Mucosa of descending colon (tissue), 3 donors: ENCODE data around the gene BCKDK. TPM values are rescaled to one million over a fixed set of nuclear protein-coding genes. Genes with fewer than 3 reads are reported as not detected.

Experiments used
- ATAC-seq: fragments of 200-7000 bp; cut with Tn5 transposase; one replicate; pipeline ENCODE4 v1.9.1; 2020; ENCODE audit warnings: mild to moderate bottlenecking, moderate library complexity
- DNase-seq, 3 donors: peaks; one replicate each; pipeline ENCODE4 v3.0.0-alpha.2; 2020
- H3K36me3 ChIP-seq: fragments of 200-600 bp; one replicate; pipeline ENCODE4 v1.8.0; 2021; ENCODE audit warnings: low read depth, mild to moderate bottlenecking
- H3K4me1 ChIP-seq: fragments of 200-600 bp; one replicate; pipeline ENCODE4 v1.8.0; 2021; ENCODE audit warnings: low read depth, mild to moderate bottlenecking
- H3K4me3 ChIP-seq: fragments of 200-600 bp; one replicate; pipeline ENCODE4 v1.8.0; 2021; ENCODE audit warnings: mild to moderate bottlenecking
- H3K9me3 ChIP-seq: fragments of 200-600 bp; one replicate; pipeline ENCODE4 v1.8.0; 2021; ENCODE audit warnings: mild to moderate bottlenecking
- intact Hi-C, 2 donors: fragments of 100-400 bp; cut with DNase I in 1 of 2; cut with micrococcal nuclease in 1 of 2; formaldehyde crosslinking; loops; one replicate each; pipeline versions ENCODE4 v1.11.0 to v1.11.1; 2022; cut with DNase I, micrococcal nuclease
- total RNA-seq, 3 donors: library from RNA; stranded (reverse); fragmentation: NEBNext Ultra II Directional in 2 of 3; extraction: Animal tissue kit (Norgen Biotek cat#: 25700) in 2 of 3; gene quantifications; one replicate each; pipeline versions ENCODE4 v1.2.1 to v1.2.4, GENCODE V29; 2021 to 2023
- TF ChIP-seq, protein P1 (sequence below): fragments of 200-600 bp; IDR thresholded peaks from one replicate; pipeline ENCODE4 v1.8.0; 2022; ENCODE audit warnings: antibody characterized with exemption, mild to moderate bottlenecking
- donor health status: DM: no; HTN: no; CAD: no; lungs with moderate emphysema.
- donor health status: DM: no; HTN: no; CAD: no.
- donor health status: DM: no; HTN: yes; CAD: no.

Gene BCKDK
- total RNA-seq, 3 donors from 2014 or later = 31.7 to 40.1 (median 36.6) TPM

DNA sequence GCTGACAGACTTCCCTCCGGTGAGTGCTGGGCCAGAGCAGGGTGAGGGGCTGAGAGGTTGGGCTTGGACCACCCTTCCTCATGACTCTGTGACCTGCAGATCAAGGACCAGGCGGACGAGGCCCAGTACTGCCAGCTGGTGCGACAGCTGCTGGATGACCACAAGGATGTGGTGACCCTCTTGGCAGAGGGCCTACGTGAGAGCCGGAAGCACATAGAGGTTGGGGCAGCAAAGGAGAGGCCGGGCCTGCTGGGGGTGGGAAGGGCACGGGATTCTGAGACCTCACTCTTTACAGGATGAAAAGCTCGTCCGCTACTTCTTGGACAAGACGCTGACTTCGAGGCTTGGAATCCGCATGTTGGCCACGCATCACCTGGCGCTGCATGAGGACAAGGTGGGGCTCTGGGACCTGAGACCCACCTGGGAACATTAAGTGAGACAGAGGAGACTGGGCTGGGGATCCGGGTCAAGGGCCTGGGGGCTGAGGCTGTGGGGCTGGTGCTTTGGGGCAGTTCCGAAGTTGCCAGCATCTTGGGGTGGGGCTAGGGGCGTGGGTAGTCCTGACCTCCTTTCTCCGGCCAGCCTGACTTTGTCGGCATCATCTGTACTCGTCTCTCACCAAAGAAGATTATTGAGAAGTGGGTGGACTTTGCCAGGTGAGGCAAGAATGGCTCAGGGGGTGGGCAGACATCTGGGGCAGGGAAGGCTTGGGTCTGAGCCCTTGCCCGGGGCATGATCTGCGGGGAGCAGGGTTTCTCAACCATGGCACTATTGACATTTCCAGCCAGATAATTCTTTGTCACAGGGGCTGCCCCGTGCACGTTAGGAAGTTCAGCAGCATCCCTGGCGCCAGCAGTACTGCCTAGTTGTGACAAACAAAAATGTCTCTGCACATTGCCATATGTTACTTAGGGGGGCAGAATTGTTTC lies 2.2 kb downstream of the BCKDK start:
- Histone ChIP-seq H3K4me3 (no peak overlapping the region), H3K36me3 (no peaks in the 10 kb centered on the region), H3K9me3 (no peaks in the 10 kb centered on the region), H3K4me1 (peaks cover 26% of the 10 kb centered on the region)
- DNase-seq = peak in 1 of 3 donors; percentile 43
- TF ChIP-seq, protein P1, sequence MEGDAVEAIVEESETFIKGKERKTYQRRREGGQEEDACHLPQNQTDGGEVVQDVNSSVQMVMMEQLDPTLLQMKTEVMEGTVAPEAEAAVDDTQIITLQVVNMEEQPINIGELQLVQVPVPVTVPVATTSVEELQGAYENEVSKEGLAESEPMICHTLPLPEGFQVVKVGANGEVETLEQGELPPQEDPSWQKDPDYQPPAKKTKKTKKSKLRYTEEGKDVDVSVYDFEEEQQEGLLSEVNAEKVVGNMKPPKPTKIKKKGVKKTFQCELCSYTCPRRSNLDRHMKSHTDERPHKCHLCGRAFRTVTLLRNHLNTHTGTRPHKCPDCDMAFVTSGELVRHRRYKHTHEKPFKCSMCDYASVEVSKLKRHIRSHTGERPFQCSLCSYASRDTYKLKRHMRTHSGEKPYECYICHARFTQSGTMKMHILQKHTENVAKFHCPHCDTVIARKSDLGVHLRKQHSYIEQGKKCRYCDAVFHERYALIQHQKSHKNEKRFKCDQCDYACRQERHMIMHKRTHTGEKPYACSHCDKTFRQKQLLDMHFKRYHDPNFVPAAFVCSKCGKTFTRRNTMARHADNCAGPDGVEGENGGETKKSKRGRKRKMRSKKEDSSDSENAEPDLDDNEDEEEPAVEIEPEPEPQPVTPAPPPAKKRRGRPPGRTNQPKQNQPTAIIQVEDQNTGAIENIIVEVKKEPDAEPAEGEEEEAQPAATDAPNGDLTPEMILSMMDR = no peak
- no peak for ATAC-seq
- intact Hi-C loops = no loop called here

DNA sequence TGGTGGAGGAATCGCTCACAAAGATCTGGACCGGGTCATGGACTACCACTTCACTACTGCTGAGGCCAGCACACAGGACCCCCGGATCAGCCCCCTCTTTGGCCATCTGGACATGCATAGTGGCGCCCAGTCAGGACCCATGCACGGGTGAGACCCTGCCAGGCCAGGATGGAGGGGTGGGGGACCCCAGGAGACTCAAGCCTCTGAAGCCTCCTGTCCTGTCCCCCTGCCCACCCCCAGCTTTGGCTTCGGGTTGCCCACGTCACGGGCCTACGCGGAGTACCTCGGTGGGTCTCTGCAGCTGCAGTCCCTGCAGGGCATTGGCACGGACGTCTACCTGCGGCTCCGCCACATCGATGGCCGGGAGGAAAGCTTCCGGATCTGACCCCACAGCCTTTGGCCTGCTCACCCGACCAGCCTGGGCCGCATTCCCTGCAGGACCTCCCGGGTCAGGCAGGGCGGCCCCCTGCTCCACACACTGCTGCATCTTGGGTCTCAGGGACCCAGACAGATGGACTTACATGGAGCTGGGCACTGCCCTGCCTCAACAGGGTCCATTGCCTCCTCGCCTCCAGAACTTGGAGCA lies 3.8 kb downstream of the BCKDK start:
- H3K4me1 ChIP-seq = peaks cover 35% of the 10 kb centered on the region
- no peaks in the 10 kb centered on the region for H3K36me3 ChIP-seq
- no peaks in the 10 kb centered on the region for H3K9me3 ChIP-seq
- intact Hi-C loops = no loop called here
- ATAC-seq (no peak), DNase-seq (peak in 1 of 3 donors; percentile 59)
- TF ChIP-seq, protein P1 = no peak
- no peak overlapping the region for H3K4me3 ChIP-seq

DNA sequence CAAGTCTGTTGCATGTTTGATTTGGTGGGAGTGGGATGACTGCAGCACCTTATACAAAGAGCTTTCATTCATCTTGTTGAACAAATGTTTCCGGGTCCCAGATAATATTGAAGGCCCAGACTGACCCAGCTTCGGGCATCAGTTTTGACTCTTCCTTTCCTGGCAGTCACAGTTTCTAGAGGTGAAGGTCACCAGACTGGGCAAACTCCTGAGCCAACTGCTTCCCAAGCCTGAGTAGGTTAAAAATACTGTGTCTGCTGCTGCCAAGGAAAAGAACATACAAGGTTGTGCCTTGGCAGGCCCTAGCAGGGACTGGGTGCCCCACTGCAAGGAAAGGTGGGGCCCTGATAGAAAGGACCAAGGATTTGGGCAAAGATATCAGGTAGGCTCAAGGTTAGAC lies 4.5 kb downstream of the BCKDK start:
- peaks cover 4% of the 10 kb centered on the region for H3K36me3 ChIP-seq
- DNase-seq (no peak), ATAC-seq (no peak)
- intact Hi-C loops = no loop called here
- H3K4me1 ChIP-seq = peaks cover 35% of the 10 kb centered on the region
- H3K4me3 ChIP-seq = no peak overlapping the region
- H3K9me3 ChIP-seq = no peaks in the 10 kb centered on the region
- TF ChIP-seq, protein P1 = no peak

DNA sequence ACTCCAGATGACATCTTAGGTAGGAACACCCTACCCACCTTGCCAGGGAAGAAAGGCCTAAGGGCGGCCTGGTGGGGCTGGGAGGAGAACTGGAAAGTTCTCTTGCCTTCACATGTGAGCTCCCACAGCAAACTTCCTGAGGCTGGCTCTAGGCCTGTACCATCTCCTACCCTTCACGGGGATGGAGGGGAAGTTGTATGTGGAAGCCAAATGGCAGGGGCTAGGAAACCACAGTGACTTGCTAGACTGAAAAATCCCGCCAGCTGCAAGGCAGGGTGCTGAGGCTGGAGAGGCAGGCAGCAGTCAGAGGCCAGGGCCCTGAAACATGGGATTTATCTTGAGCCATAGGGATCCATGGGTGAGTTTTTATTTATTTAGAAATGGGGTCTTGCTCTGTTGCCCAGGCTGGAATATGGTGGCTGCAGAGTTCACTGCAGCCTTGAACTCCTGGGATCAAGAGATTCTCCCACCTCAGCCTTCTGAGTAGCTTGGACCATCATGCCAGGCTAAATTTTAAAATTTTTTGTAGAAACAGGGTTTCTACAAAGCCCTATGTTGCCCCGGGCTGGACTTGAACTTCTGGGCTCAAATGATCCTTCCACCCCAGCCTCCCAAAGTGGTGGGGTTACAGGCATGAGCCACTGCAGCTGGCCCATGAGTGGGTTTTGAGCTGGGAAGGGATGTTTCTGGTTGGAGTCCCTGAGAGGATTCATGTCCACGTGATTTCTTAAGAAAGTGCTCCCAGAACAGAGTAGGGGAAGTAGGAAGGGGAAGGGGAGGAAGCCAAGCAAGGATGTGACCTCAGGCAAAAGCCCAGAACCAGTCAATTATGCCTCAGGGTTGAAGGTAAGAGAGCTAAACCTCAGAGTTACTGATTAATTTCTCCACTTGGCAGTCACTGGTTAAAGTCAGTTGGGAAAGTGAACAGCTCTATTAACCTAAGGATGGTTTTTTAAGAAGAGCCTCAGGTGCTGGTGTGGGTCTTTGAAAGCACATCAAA lies 5.2 kb downstream of the BCKDK start:
- H3K36me3 ChIP-seq = peaks cover 4% of the 10 kb centered on the region
- ATAC-seq (no peak), DNase-seq (peak in 1 of 3 donors; percentile 46)
- TF ChIP-seq, protein P1 = no peak
- no peaks in the 10 kb centered on the region for H3K9me3 ChIP-seq
- peaks cover 35% of the 10 kb centered on the region for H3K4me1 ChIP-seq
- intact Hi-C loops = no loop called here
- H3K4me3 ChIP-seq = no peak overlapping the region

DNA sequence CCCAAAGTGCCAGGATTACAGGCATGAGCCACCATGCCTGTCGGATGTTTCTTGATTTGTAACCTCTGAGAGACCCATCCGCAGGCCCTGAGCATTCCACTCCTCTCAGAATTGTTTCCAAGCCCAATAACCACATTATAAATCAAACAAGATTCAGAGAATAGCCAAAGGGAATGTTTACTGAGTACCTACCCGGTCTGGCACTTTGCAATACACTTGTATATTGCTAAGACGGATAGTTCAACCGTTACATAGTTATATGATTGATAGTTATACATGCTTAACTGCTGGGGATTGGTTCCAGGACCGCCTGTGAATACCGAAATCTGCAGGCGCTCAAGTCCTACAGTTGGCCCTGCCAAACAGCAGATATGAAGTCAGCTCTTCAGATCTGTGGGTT lies 6.3 kb downstream of the BCKDK start:
- no peak for DNase-seq
- Histone ChIP-seq H3K4me1 (peaks cover 36% of the 10 kb centered on the region), H3K4me3 (no peak overlapping the region), H3K36me3 (peaks cover 4% of the 10 kb centered on the region), H3K9me3 (no peaks in the 10 kb centered on the region)
- TF ChIP-seq, protein P1 = no peak
- no peak for ATAC-seq
- intact Hi-C loops = no loop called here
